C4-2B (cell line): ENCODE measurements around the gene MAB21L3.
"Not testable (repeated sequence)": the region's sequence is repeated elsewhere in the genome, so short reads cannot be mapped to it uniquely, and the experiment has no call there.

Experiments used
- ZFX ChIP-seq: fragments of 450-650 bp; IDR thresholded peaks from 2 replicates; pipeline ENCODE4 v1.6.1; 2017
- TF ChIP-seq, protein P1 (sequence below): fragments of 450-650 bp; conservative IDR thresholded peaks from 2 replicates; pipeline ENCODE4 v1.5.1; 2017; ENCODE audit warnings: mild to moderate bottlenecking

DNA sequence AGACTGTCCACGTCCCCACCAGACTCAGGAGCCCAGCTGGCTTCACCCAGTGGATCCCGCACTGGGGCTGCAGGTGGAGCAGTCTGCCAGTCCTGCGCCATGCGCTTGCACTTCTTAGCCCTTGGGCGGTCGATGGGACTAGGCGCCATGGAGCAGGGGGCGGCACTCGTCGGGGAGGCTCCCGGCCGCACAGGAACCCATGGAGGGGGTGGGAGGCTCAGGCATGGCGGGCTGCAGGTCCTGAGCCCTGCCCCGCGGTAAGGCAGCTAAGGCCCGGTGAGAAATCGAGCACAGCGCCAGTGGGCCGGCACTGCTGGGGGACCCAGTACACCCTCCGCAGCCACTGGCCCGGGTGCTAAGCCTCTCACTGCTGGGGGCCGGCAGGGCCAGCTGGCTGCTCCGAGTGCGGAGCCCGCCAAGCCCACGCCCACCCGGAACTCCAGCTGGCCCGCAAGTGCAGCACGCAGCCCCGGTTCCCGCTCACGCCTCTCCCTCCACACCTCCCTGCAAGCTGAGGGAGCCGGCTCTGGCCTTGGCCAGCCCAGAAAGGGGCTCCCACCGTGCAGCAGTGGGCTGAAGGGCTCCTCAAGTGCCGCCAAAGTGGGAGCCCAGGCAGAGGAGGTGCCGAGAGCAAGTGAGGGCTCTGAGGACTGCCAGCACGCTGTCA is 35.4 kb downstream of the MAB21L3 start:
- TF ChIP-seq, protein P1, sequence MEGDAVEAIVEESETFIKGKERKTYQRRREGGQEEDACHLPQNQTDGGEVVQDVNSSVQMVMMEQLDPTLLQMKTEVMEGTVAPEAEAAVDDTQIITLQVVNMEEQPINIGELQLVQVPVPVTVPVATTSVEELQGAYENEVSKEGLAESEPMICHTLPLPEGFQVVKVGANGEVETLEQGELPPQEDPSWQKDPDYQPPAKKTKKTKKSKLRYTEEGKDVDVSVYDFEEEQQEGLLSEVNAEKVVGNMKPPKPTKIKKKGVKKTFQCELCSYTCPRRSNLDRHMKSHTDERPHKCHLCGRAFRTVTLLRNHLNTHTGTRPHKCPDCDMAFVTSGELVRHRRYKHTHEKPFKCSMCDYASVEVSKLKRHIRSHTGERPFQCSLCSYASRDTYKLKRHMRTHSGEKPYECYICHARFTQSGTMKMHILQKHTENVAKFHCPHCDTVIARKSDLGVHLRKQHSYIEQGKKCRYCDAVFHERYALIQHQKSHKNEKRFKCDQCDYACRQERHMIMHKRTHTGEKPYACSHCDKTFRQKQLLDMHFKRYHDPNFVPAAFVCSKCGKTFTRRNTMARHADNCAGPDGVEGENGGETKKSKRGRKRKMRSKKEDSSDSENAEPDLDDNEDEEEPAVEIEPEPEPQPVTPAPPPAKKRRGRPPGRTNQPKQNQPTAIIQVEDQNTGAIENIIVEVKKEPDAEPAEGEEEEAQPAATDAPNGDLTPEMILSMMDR, result not testable (repeated sequence)
- TF ChIP-seq ZFX, result not testable (repeated sequence)
